ENCODE data around the gene PAK1IP1.
"Not testable (repeated sequence)": the region's sequence is repeated elsewhere in the genome, so short reads cannot be mapped to it uniquely, and the experiment has no call there.

Gene PAK1IP1

DNA sequence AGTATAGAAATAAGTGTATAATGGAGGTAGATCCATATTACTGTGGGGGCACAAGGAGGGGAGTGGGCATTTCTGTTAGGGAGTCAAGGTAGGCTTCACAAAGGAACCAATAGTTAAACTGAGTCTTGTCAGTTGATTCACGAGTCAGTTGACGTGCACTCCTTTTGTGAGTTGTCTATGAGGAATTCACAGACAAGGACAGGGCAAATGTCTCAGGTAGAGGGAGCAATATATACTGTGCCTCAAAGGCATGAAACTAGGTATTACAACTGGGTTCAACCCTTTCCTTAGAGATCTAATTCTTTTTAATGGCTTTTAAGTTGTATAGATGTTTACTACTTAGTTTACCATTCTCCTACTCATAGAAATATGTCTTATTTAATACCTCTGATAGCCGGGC, 39.1 kb downstream of the PAK1IP1 start:
- WGBS, 2 donors (ENCODE audit: extremely low coverage in 2 of 2, insufficient read length in 2 of 2, insufficient replicate concordance in 1 of 2), result no CpG with 5 or more reads among the region's 3 CpGs
- H2BK5ac ChIP-seq (ENCODE audit: low read length), result no peak overlapping the region
- H3K36me3 ChIP-seq (replicated peaks in 1 of 2; ENCODE audit: control insufficient read depth in 2 of 2, insufficient read depth in 2 of 2, low read length in 2 of 2), result peaks cover 13 to 50% of the 10 kb centered on the region in 2 donors
- H3K4me1 ChIP-seq (ENCODE audit: control insufficient read depth in 2 of 2, insufficient read depth in 1 of 2, low read depth in 1 of 2, low read length in 2 of 2), result no peaks in the 10 kb centered on the region
- H3K4ac ChIP-seq (ENCODE audit: low read length), result no peak overlapping the region
- no peak overlapping the region for H3K27ac ChIP-seq (replicated peaks; ENCODE audit: low read length)
- no peak for DNase-seq (ENCODE audit: low spot score)
- H2BK120ac ChIP-seq (ENCODE audit: low read depth, low read length), result no peak overlapping the region
- no peak overlapping the region for H3K4me2 ChIP-seq (ENCODE audit: insufficient read depth, low read length, poor library complexity, severe bottlenecking)
- H2BK15ac ChIP-seq (ENCODE audit: low read length), result no peak overlapping the region
- no peaks in the 10 kb centered on the region for H3K27me3 ChIP-seq (ENCODE audit: control insufficient read depth in 3 of 3, insufficient read depth in 3 of 3, low read depth in 1 of 3, low read length in 3 of 3)
- H3K23ac ChIP-seq (ENCODE audit: low read depth, low read length, poor library complexity), result no peak overlapping the region
- no peak overlapping the region for H3K9ac ChIP-seq (ENCODE audit: low read depth, low read length, poor library complexity)
- no peak overlapping the region for H3K18ac ChIP-seq (ENCODE audit: low read length)
- H4K91ac ChIP-seq (ENCODE audit: low read depth, low read length, poor library complexity), result no peak overlapping the region
- no peaks in the 10 kb centered on the region for H3K9me3 ChIP-seq (replicated peaks in 1 of 2; ENCODE audit: control insufficient read depth in 2 of 2, insufficient read depth in 1 of 2, low read depth in 1 of 2, low read length in 2 of 2)
- H2AFZ ChIP-seq (ENCODE audit: low read length), result no peak overlapping the region
- H3K79me1 ChIP-seq (ENCODE audit: low read depth, low read length), result peaks cover 2% of the 10 kb centered on the region
- H4K8ac ChIP-seq (ENCODE audit: low read depth, low read length), result no peak overlapping the region
- no peak overlapping the region for H3K4me3 ChIP-seq (ENCODE audit: low read length in 2 of 2)
- H2BK12ac ChIP-seq (ENCODE audit: low read length), result no peak overlapping the region
- no peak overlapping the region for H3K14ac ChIP-seq (ENCODE audit: low read length)
- H2AK5ac ChIP-seq (ENCODE audit: low read depth, low read length), result no peak overlapping the region

DNA sequence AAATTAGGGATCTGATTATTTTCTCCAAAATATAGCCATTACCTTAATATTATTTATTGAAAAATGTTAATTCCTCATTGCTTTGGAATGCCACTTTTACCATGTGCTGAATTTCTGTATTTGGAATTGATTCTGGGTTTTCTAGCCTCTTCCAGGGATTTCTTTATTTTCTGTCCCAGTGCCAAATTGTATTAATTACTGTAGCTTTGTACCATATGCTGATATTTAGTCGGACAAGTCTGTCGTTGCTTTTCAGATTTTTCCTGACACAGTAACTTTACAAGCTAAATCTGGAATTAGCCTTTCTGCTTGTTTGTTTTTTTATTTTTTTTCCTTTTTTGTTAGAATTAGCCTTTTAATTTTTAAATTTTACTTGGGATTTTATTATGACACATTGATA, 42.0 kb downstream of the PAK1IP1 start:
- Histone ChIP-seq H3K9ac (ENCODE audit: low read depth, low read length, poor library complexity) (no peak overlapping the region), H3K79me1 (ENCODE audit: low read depth, low read length) (no peaks in the 10 kb centered on the region), H4K8ac (ENCODE audit: low read depth, low read length) (no peak overlapping the region), H3K4ac (ENCODE audit: low read length) (no peak overlapping the region), H4K91ac (ENCODE audit: low read depth, low read length, poor library complexity) (no peak overlapping the region), H3K36me3 (replicated peaks in 1 of 2; ENCODE audit: control insufficient read depth in 2 of 2, insufficient read depth in 2 of 2, low read length in 2 of 2) (peaks cover 8 to 23% of the 10 kb centered on the region in 2 donors), H3K27ac (replicated peaks; ENCODE audit: low read length) (no peak overlapping the region), H2AK5ac (ENCODE audit: low read depth, low read length) (no peak overlapping the region), H3K23ac (ENCODE audit: low read depth, low read length, poor library complexity) (no peak overlapping the region), H3K9me3 (replicated peaks in 1 of 2; ENCODE audit: control insufficient read depth in 2 of 2, insufficient read depth in 1 of 2, low read depth in 1 of 2, low read length in 2 of 2) (no peaks in the 10 kb centered on the region), H3K4me1 (ENCODE audit: control insufficient read depth in 2 of 2, insufficient read depth in 1 of 2, low read depth in 1 of 2, low read length in 2 of 2) (no peaks in the 10 kb centered on the region), H3K18ac (ENCODE audit: low read length) (no peak overlapping the region), H2BK5ac (ENCODE audit: low read length) (no peak overlapping the region), H2AFZ (ENCODE audit: low read length) (no peak overlapping the region), H3K27me3 (ENCODE audit: control insufficient read depth in 3 of 3, insufficient read depth in 3 of 3, low read depth in 1 of 3, low read length in 3 of 3) (no peaks in the 10 kb centered on the region), H3K14ac (ENCODE audit: low read length) (no peak overlapping the region), H3K4me3 (ENCODE audit: low read length in 2 of 2) (no peak overlapping the region), H3K4me2 (ENCODE audit: insufficient read depth, low read length, poor library complexity, severe bottlenecking) (no peak overlapping the region), H2BK120ac (ENCODE audit: low read depth, low read length) (no peak overlapping the region), H2BK12ac (ENCODE audit: low read length) (no peak overlapping the region), H2BK15ac (ENCODE audit: low read length) (no peak overlapping the region)
- DNase-seq (ENCODE audit: low spot score), result no peak
- no CpG with 5 or more reads among the region's 2 CpGs for WGBS, 2 donors (ENCODE audit: extremely low coverage in 2 of 2, insufficient read length in 2 of 2, insufficient replicate concordance in 1 of 2)

DNA sequence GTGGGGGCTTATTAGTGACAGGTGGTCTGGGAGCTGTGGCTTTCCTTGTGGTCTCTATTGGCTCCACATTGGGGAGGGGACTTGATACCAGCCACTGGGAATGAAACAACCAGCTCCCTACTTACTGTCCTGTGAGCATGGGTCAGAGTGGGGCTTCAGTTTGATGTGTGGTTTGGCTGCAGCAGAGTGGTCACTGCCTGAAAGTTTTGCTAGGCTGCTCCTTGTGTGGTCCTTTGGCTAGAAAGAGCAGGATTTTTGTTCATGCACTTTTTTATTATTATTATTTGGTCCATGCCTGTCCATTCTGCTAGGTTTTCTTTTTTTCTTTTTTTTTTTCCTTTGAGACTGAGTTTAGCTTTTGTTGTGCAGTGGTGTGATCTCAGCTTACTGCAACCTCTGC, 45.3 kb downstream of the PAK1IP1 start:
- no peak for DNase-seq (ENCODE audit: low spot score)
- H2BK120ac ChIP-seq (ENCODE audit: low read depth, low read length), result no peak overlapping the region
- H3K18ac ChIP-seq (ENCODE audit: low read length), result no peak overlapping the region

DNA sequence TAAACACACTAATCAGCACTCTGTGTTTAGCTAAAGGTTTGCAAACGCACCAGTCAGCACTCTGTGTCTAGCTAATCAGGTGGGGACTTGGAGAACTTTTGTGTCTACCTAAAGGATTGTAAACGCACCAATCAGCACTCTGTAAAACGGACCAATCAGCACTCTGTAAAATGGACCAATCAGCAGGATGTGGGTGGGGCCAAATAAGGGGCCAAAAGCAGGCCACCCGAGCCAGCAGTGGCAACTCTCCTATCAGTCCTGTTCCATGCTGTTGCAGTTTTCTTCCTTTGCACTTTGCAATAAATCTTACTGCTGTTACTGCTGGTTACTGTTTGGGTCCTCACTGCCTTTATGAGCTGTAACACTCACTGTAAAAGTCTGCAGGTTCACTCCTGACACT, 46.9 kb downstream of the PAK1IP1 start:
- not testable (repeated sequence) for H3K14ac ChIP-seq (ENCODE audit: low read length); H3K4me3 ChIP-seq (ENCODE audit: low read length in 2 of 2); H3K18ac ChIP-seq (ENCODE audit: low read length); H3K4ac ChIP-seq (ENCODE audit: low read length); H3K4me1 ChIP-seq (ENCODE audit: control insufficient read depth in 2 of 2, insufficient read depth in 1 of 2, low read depth in 1 of 2, low read length in 2 of 2); H2AK5ac ChIP-seq (ENCODE audit: low read depth, low read length); H2BK12ac ChIP-seq (ENCODE audit: low read length); H4K91ac ChIP-seq (ENCODE audit: low read depth, low read length, poor library complexity); H3K36me3 ChIP-seq (replicated peaks in 1 of 2; ENCODE audit: control insufficient read depth in 2 of 2, insufficient read depth in 2 of 2, low read length in 2 of 2); H3K9ac ChIP-seq (ENCODE audit: low read depth, low read length, poor library complexity); H3K79me1 ChIP-seq (ENCODE audit: low read depth, low read length); DNase-seq (ENCODE audit: low spot score); H2BK15ac ChIP-seq (ENCODE audit: low read length); H2BK120ac ChIP-seq (ENCODE audit: low read depth, low read length); H2BK5ac ChIP-seq (ENCODE audit: low read length); H3K27ac ChIP-seq (replicated peaks; ENCODE audit: low read length); H3K23ac ChIP-seq (ENCODE audit: low read depth, low read length, poor library complexity); H3K9me3 ChIP-seq (replicated peaks in 1 of 2; ENCODE audit: control insufficient read depth in 2 of 2, insufficient read depth in 1 of 2, low read depth in 1 of 2, low read length in 2 of 2); H4K8ac ChIP-seq (ENCODE audit: low read depth, low read length); H3K27me3 ChIP-seq (ENCODE audit: control insufficient read depth in 3 of 3, insufficient read depth in 3 of 3, low read depth in 1 of 3, low read length in 3 of 3); H3K4me2 ChIP-seq (ENCODE audit: insufficient read depth, low read length, poor library complexity, severe bottlenecking); H2AFZ ChIP-seq (ENCODE audit: low read length)
- no CpG with 5 or more reads among the region's 4 CpGs for WGBS, 2 donors (ENCODE audit: extremely low coverage in 2 of 2, insufficient read length in 2 of 2, insufficient replicate concordance in 1 of 2)

More for the DNA sequence above, 45.3 kb downstream of the PAK1IP1 start:
- Histone ChIP-seq H3K79me1 (ENCODE audit: low read depth, low read length) (no peaks in the 10 kb centered on the region), H3K9me3 (replicated peaks in 1 of 2; ENCODE audit: control insufficient read depth in 2 of 2, insufficient read depth in 1 of 2, low read depth in 1 of 2, low read length in 2 of 2) (no peaks in the 10 kb centered on the region), H3K4ac (ENCODE audit: low read length) (no peak overlapping the region), H4K8ac (ENCODE audit: low read depth, low read length) (no peak overlapping the region), H3K9ac (ENCODE audit: low read depth, low read length, poor library complexity) (no peak overlapping the region), H3K36me3 (replicated peaks in 1 of 2; ENCODE audit: control insufficient read depth in 2 of 2, insufficient read depth in 2 of 2, low read length in 2 of 2) (peaks cover 4 to 10% of the 10 kb centered on the region in 2 donors), H3K4me3 (ENCODE audit: low read length in 2 of 2) (no peak overlapping the region), H4K91ac (ENCODE audit: low read depth, low read length, poor library complexity) (no peak overlapping the region), H2BK5ac (ENCODE audit: low read length) (no peak overlapping the region), H3K27ac (replicated peaks; ENCODE audit: low read length) (no peak overlapping the region), H3K27me3 (ENCODE audit: control insufficient read depth in 3 of 3, insufficient read depth in 3 of 3, low read depth in 1 of 3, low read length in 3 of 3) (no peaks in the 10 kb centered on the region), H2BK15ac (ENCODE audit: low read length) (no peak overlapping the region), H2BK12ac (ENCODE audit: low read length) (no peak overlapping the region), H3K14ac (ENCODE audit: low read length) (no peak overlapping the region), H3K4me2 (ENCODE audit: insufficient read depth, low read length, poor library complexity, severe bottlenecking) (no peak overlapping the region), H3K4me1 (ENCODE audit: control insufficient read depth in 2 of 2, insufficient read depth in 1 of 2, low read depth in 1 of 2, low read length in 2 of 2) (no peaks in the 10 kb centered on the region), H3K23ac (ENCODE audit: low read depth, low read length, poor library complexity) (no peak overlapping the region), H2AFZ (ENCODE audit: low read length) (no peak overlapping the region), H2AK5ac (ENCODE audit: low read depth, low read length) (no peak overlapping the region)
